PFSK-1 (cell line): ENCODE measurements around the gene TNRC6C.

ENCODE experiments used
- FOXP2 ChIP-seq: optimal IDR thresholded peaks from 2 replicates; pipeline ENCODE3; 2011; ENCODE audit warnings: borderline replicate concordance, control low read depth, inconsistent platforms; ENCODE audit not compliant: insufficient read depth; ENCODE audit errors: extremely low read length, extremely low read depth
- POLR2AphosphoS5 ChIP-seq: IDR thresholded peaks from 2 replicates; pipeline ENCODE4 v1.6.1; 2012; ENCODE audit warnings: low read depth, mild to moderate bottlenecking, control low read depth, low read length, moderate library complexity
- SIN3A ChIP-seq: IDR thresholded peaks from 2 replicates; pipeline ENCODE4 v1.6.1; 2012; ENCODE audit warnings: mild to moderate bottlenecking, low read length, moderate library complexity, borderline replicate concordance; ENCODE audit not compliant: insufficient read depth
- TAF1 ChIP-seq: IDR thresholded peaks from 2 replicates; pipeline ENCODE4 v1.6.1; 2012; ENCODE audit warnings: low read length, control low read depth, borderline replicate concordance; ENCODE audit not compliant: insufficient read depth
- TF ChIP-seq, protein P1 (sequence below), 2 experiments: IDR thresholded peaks; 2 replicates each; pipeline versions ENCODE4 v1.6.1 to v1.8.0; 2011 to 2012; ENCODE audit warnings: low read depth in 2 of 2, low read length in 2 of 2, control low read depth in 1 of 2, inconsistent platforms in 1 of 2, mild to moderate bottlenecking in 1 of 2, moderate library complexity in 1 of 2; ENCODE audit not compliant: insufficient read depth in 1 of 2

TNRC6C gene

DNA sequence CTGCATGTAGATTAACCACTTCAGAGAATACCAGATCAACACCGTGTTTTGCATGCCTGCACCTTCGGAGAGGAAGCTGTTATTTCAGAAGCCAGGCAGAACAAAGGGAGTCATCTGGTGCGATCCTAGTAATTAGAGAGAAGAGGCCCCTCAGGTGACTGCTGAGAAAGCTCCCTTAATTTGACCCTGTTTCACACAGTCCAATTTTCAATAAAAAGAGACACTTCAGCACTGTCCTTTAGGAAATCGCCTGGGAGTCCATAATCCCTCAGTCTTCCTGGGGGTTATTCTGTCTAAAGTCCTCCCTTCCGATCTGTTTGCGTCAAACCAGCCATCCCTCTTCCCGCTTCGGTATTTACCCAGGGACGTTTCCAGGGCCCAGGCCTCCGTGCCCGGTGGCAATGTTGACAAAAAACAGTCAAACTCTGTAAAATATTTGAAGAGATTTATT lies 23.4 kb upstream of the TNRC6C start:
- TF ChIP-seq, protein P1, sequence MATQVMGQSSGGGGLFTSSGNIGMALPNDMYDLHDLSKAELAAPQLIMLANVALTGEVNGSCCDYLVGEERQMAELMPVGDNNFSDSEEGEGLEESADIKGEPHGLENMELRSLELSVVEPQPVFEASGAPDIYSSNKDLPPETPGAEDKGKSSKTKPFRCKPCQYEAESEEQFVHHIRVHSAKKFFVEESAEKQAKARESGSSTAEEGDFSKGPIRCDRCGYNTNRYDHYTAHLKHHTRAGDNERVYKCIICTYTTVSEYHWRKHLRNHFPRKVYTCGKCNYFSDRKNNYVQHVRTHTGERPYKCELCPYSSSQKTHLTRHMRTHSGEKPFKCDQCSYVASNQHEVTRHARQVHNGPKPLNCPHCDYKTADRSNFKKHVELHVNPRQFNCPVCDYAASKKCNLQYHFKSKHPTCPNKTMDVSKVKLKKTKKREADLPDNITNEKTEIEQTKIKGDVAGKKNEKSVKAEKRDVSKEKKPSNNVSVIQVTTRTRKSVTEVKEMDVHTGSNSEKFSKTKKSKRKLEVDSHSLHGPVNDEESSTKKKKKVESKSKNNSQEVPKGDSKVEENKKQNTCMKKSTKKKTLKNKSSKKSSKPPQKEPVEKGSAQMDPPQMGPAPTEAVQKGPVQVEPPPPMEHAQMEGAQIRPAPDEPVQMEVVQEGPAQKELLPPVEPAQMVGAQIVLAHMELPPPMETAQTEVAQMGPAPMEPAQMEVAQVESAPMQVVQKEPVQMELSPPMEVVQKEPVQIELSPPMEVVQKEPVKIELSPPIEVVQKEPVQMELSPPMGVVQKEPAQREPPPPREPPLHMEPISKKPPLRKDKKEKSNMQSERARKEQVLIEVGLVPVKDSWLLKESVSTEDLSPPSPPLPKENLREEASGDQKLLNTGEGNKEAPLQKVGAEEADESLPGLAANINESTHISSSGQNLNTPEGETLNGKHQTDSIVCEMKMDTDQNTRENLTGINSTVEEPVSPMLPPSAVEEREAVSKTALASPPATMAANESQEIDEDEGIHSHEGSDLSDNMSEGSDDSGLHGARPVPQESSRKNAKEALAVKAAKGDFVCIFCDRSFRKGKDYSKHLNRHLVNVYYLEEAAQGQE (IDR thresholded peaks at IDR 0.05; ENCODE audit: insufficient read depth in 1 of 2, low read depth in 2 of 2, low read length in 2 of 2): no peak
- TF ChIP-seq FOXP2 (no peak), POLR2AphosphoS5 (no peak), TAF1 (no peak), SIN3A (no peak)

DNA sequence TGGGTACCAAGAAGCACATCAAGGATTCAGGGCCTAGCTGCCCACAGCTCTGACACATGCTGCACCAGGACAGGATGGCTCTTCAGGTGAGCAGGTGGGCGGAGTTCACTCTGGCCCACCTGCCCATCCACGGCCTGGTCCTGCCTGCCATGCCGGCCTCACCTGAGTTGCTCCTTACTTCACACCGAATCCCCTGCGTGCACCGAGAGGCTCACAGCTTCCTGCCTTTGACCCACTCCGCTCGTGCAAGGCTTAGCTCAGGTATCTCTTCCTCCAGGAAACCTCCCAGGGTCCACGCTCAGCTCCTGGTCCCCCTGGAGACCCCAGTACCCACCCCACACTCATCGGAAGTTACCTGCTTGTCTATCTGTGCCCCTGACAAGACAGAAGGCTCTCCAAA lies 21.6 kb upstream of the TNRC6C start:
- TF ChIP-seq TAF1 (no peak), POLR2AphosphoS5 (no peak), FOXP2 (no peak), SIN3A (no peak)
- TF ChIP-seq, protein P1 (IDR thresholded peaks at IDR 0.05; ENCODE audit: insufficient read depth in 1 of 2, low read depth in 2 of 2, low read length in 2 of 2): no peak

GRCh38 chr17:77941004-77941403 lies 17.5 kb upstream of the TNRC6C start:
- TF ChIP-seq POLR2AphosphoS5 (no peak), SIN3A (no peak), TAF1 (no peak), FOXP2 (no peak)
- TF ChIP-seq, protein P1 (IDR thresholded peaks at IDR 0.05; ENCODE audit: insufficient read depth in 1 of 2, low read depth in 2 of 2, low read length in 2 of 2): no peak

DNA sequence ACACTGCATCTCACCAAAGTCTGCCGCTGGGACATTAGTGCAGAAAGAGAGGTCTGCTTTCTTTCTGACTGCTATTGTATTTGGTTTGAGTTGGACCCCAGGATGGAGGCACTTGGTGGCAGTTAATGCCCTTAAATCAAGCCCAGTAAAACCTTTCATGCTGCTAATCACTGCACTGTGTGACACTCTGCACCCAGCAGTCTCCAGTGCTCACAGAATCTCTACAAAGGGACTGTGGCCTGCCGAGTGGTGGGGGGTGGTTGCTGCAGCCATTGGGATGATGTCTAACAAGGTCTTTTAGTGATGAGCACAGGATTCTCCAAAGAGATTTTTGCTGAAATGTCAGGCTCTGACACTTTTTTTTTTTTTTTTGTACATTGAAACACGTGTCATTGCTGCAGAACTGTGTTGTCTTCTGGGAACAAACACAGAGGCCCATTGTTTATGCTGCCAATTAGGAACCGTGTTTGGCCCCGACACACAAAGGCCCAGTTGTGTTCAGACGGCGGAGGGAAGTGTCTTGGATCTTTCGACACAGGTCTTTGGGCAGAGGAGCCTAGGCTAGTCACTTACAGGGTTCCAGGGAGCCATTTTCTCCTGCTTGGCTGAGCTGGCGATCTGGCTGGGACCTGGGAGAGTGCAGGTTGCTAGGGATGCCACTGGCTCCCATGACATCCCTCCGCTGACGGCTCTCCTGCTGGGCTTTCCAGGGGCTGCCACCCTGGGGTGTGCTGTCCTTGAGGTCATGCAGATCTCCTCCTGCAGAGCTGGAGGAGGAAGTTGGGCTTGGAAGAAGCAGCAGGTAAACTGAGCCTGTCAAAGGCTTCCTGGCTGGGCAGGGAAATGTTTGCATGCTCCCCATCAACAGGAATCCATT lies 16.2 kb upstream of the TNRC6C start:
- TF ChIP-seq FOXP2 (no peak), POLR2AphosphoS5 (no peak), TAF1 (no peak), SIN3A (no peak)
- TF ChIP-seq, protein P1 (IDR thresholded peaks at IDR 0.05; ENCODE audit: insufficient read depth in 1 of 2, low read depth in 2 of 2, low read length in 2 of 2): no peak
